H4 (cell line): ENCODE data around the gene CAPS. TPM values are rescaled to one million over a fixed set of nuclear protein-coding genes. Genes with fewer than 3 reads are reported as not detected.
"Not testable (repeated sequence)": the region's sequence is repeated elsewhere in the genome, so short reads cannot be mapped to it uniquely, and the experiment has no call there.

Experiments
- DNase-seq: peaks from one replicate; pipeline ENCODE4 v3.0.0-alpha.2; 2015; ENCODE audit warnings: low spot score
- total RNA-seq: library from RNA; depleted of rRNA; stranded (reverse); fragments of >200 nt; shearing (Covaris generic); gene quantifications from 2 replicates; pipeline ENCODE4 v1.2.3, GENCODE V29; 2014; rRNA removed

CAPS gene
- total RNA-seq, 1 experiment from 2014 or later, result 0.08 TPM

DNA sequence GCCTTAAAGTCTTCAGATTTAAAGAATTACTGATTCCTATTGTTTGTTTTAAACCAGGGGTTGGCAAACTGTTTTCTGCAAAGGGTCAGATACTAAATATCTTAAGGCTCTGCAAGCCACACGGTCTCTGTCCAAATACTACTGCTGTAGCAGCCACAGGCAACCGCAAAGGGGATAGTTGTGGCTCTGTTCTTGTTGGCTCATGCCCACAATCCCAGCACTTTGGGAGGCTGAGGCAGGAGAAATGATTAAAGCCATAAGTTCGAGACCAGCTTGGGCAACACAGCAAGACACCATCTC is 41.5 kb downstream of the CAPS start:
- no peak for DNase-seq

DNA sequence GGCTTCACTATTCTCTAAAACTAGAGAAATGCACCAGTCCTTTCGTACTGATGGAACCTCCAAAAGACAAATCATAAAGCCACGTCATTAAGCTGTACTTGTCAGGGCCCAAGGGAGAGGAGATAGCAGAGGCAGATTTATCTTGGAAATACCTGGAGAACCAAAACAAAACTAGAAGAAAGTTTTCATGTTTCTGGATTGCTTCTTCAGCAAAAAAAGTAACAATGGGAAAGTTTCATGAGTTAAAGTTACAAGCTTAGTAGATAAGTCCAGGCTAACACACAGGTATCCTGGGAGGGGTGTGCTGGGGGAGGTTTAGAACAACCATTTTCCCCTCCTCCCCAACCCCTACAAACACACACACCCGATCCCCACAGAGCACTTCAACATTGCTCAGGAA is 42.3 kb downstream of the CAPS start:
- no peak for DNase-seq

DNA sequence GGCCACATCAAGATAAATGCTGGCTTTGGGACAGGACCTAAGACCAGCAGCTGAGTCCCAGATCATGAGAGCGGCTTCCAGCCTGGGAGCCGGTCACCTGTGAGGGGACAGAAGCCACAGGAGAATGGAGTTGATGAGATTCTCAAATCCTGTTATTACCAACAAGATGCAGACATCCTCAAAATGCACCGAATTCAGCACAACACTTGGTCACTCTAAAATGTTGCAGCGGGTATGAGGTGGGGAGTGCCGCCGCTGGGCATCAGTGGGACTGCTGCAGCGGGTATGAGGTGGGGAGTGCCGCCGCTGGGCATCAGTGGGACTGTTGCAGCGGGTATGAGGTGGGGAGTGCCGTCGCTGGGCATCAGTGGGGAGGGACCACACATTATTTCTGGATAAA is 42.7 kb downstream of the CAPS start:
- no peak for DNase-seq

DNA sequence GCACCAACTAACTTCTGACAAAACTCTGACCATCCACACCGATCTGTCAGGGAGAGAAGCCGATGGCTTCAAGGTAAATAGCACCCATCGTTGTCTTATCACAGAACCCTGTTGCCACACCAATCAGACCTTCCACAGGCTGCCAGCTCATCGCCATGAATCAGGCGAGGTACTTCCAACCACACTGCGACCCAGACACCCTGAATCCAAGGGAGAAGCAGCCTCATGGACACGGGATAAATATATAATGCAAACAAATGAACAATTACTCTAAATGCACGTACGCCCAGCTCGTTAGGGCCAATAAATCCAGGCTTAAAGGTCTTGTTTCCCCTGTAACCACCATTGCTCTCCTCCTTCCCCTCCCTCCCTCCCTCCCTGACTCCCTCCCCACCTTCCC is 43.1 kb downstream of the CAPS start:
- no peak for DNase-seq

DNA sequence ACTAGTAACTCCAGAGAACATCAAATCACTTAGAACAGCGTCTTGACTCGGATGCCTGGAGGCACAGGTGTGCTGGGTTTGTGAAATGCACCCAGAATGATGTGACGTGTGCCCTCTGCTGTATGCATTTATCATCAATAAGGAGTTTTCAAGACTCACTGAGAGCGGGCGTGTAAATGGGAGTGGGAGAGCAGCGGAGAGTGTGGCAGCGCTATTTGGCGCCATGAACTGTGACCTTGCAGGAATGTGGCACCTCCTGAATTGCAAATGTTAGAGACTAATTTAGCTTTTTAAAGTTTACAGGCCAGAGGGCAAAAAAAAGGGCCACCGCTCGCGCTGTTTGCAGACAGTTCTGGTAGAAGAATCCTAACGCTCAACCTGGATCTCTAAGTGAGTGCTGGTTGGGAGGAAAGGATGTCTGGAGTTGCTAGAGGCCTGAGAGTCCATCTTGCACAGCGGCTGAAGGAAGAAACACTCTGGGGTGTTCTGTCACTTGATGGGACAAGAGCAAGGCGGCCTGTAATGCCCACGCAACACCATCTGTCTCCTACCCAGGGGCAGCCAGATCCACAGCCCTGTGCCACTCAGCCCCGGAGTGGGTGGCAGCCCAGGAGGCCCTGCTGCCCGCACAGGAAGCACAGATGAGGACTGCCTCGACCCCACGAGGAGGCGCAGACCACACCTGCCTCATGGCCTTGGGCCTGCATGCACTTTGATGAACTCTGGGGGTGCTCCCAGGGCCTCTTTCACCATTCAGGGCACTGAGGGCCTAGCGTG is 44.2 kb downstream of the CAPS start:
- no peak for DNase-seq

DNA sequence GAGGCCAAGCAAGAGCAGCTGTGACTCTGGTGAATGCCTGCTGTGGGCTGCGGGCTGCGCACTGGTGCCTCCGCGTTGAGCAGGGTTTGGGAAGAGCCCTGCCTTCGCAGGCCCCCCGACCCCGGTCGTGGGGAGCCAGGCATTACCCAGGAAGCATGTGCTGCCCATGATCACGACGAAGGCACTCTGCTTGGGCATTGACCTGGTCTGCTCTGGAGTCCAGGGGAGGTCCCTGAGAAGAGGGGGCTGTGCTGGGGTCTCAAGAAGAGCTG is 44.7 kb downstream of the CAPS start:
- DNase-seq, result no peak

DNA sequence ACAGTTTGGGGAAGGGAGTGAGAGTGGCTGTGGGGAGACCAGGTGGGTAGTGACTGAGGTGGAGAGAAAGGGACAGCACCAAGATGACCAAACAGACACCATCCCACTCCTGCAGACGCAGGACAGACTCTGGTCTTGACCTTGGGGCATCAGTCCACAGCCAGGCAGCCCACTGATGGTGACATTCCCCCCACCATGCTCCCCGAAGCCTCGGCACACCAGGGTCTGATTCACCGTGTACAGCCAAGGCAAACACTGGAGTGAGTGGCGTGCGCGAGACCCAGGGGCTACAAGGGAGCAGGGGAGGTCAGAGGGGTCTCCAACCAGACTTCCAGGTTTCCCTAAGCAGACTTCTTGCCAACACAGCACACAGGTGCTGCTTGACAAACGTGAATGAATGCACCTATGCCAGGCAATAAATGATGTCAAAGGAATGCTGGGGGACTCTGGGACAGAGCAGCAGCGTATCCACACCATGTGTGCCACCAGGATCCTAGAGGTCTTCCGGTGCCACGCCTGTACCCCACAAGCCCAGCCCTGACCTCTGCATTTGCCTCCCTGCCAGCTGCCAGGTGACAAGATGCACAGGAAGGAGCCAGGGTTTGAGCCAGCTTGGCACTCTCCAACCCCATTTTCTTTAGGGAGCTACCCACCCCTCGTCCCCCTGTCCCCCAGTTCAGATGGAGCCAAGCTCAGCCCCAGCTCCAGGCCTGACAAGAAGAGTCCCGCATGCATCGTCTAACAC is 45.4 kb downstream of the CAPS start:
- DNase-seq, result no peak

DNA sequence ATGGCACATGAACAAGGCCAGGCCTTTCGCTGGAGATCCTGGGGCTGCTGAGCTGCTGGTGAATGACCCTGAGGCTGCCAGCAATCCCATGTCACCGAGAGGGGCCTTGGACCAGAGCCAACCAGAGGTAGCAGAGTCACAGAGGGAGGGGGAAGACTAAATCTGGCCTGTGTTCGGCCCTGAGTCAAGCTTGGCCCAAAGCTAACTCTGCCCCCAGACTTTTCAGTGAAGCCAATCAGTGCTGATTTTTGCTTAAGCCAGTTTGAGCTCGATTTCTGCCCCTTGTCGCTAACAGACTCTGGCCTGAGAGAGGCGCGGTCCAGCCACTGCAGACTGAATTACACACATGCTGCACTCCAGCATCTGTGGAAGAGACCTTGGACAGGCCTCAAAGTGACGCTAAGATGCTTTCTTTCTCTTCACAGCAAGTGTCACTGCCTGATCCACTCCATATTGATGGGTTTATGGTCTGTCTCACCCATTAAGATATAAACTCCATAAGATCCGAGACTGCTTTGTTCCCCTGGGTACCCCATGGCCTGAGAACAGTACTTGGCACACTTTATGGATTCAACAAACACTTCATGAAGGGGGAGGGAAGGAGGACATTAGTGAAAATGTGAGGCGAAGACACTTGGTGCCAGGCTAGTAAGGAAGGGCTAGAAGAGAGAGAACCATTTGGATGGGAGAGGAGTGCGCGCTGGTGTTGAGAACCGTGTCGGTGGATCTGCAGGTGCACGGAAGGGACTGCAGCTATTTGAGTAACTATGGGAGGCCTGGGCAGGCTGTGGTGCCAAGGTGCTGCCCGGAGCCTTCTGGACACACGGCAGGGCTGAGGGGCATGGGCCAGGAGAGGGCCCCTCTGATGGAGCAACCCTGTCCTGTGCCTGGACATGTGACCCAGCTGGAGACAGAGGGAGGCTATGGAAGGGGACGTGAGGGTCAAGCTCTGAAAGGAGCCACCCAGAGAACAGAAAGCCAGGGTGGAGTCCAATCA is 46.2 kb downstream of the CAPS start:
- DNase-seq, result no peak

DNA sequence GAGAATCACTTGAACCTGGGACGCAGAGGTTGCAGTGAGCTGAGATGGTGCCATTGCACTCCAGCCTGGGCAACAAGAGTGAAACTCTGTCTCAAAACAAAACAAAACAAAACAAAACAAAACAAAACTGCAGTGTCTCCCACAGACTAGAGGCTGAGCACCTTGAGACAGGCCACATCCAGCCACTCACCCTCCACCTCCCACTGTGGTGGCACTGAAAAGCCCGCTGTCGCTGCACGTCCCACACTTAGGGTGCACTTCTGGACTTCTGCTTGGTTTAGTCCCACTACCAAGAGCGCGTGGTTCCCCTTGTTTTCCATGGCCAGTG is 47.6 kb downstream of the CAPS start:
- DNase-seq, result not testable (repeated sequence)

DNA sequence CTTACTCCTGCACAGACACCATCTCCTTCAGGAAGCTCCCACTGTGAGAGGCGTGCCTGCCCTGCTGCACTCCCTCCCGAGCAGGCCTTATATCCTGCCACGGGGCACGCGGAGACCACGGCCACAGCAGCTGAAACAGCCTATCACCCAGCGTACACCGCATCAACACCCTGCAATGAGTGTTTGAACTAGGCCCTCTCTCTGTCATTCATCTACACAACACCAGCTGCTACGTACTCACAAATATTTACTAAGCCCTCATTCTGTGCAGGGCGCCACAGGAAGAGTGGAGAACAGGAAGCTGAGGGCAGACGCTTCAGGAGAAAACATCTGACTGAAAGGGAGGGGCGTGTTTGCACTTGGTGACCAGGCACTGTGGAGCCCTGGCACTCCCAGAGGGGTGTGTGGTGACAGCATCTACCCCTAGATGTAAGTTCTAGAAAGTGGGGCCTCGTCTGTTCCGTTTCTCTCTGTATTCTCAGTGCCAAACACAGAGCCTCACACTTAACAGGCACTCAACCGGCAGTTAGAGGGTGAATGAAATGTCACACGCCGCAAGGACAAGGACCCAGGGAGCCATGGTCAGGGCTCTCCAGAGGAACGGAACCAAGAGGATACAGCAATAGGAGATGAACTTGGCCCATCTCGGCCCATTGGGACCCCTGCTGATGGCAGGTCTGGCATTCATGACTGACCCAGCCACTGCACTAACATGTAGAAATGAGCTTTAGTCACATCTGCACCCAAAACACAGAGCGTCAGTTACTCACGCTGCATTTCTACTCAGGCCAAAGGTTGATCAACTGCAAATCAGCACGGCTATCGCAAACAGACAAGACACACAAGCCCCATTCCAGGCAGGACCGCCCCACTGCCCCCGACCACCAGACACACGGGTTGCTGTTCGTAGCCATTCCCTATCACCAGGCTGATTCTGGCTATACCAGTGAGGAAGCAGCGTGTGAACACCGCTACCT is 48.2 kb downstream of the CAPS start:
- DNase-seq, result no peak

DNA sequence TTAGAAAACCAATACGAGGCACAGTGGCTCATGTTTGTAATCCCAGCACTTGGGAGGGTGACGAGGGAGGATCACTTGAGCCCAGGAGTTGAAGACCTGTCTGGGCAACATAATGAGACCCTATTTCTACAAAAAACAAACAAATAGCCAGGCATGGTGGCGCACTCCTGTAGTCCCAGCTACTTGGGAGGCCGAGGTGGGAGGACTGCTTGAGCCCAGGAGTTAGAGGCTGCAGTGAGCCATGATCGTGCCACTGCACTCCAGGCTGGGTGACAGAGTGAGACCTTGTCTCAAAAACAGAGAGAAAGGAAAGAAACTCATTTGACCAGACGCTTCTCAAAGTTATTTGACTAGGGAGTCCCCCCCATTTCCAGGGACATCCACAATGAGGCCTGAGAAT is 49.2 kb downstream of the CAPS start:
- DNase-seq, result not testable (repeated sequence)

DNA sequence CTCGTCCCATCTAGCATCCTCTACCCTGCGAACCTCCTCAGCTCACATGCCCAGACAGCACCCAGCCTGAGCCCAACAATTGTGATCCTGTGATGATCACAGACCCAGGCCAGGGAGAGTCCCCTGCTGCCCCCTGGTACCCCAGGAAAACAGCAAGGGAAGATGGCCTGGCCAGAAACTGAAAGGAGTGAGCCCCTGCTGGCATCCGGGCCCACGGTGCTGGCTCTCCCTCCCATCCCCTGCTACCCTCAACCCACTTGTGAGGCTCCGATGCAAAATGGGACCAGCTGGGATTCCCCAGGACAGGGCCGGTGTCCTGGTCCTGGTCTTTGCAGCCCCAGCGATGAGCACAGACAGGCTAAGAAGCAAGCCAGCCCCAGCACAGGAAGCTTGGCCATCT is 49.8 kb downstream of the CAPS start:
- DNase-seq, result no peak

DNA sequence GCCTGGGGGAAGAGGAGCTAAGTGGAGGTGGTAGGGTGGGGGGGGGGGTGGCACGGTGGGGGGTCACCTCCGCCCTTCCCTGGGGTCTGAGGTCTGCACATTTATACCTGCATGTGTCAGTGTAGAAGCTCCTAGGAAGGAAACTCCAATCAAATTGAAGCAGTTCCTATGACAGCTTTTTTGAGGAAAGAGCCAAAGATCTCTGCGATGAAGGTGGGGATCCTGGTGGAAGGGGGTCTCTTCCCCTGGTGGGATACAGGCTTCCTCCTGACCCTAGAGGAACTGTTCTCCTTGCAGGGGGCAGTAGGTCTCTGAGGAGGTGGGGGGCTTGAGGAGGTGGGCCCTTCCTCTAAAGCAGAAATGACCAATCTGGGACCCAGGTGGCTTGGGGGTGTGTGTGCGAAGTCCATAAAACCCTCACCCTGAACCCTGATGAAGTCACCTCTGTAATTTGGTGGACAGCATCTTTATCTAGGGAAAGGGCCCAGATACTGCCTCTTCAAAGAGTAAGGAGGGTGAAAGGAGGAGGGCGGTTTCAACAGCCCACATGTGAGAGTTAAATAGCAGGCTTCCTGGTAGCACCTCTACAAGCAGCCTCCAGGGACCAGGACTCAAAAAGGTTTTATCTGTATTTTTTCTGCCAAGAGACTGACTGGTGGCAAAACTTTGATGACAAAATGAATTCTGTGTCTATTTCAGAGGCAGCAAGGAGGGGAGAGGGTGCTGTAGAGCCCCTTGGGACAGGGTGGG is 50.9 kb downstream of the CAPS start:
- DNase-seq, result no peak

Other genes starting within 250 kb of the CAPS start
- gene MICOS13, start 233.7 kb upstream of the CAPS start, total RNA-seq, result 38.1 and 52.7 TPM in 2 replicates
- 2.4 and 4.9 TPM in 2 replicates for gene HSD11B1L, start 233.2 kb upstream of the CAPS start, total RNA-seq
- gene RPL36, start 224.0 kb upstream of the CAPS start, total RNA-seq, result 933 and 1,282 TPM in 2 replicates
- 49.1 and 81.4 TPM in 2 replicates for gene LONP1, start 194.1 kb upstream of the CAPS start, total RNA-seq
- not detected in 2 replicates for gene CATSPERD, start 193.6 kb upstream of the CAPS start, total RNA-seq
- 0.25 TPM in 1 of 2 replicates, not detected in the other for gene PRR22, start 129.5 kb upstream of the CAPS start, total RNA-seq
- gene DUS3L, start 123.1 kb upstream of the CAPS start, total RNA-seq, result 23.2 and 28.1 TPM in 2 replicates
- 0.06 and 0.23 TPM in 2 replicates for gene NRTN, start 109.2 kb upstream of the CAPS start, total RNA-seq
- gene FUT6, start 74.6 kb upstream of the CAPS start, total RNA-seq, result not detected in 2 replicates
- not detected in 2 replicates for gene FUT3, start 62.8 kb upstream of the CAPS start, total RNA-seq
- not detected in 2 replicates for gene FUT5, start 43.7 kb upstream of the CAPS start, total RNA-seq
- 281 and 301 TPM in 2 replicates for gene NDUFA11, start 10.5 kb upstream of the CAPS start, total RNA-seq
- 1.0 and 3.1 TPM in 2 replicates for gene VMAC, start 9.4 kb upstream of the CAPS start, total RNA-seq
- gene RANBP3, start 63.9 kb downstream of the CAPS start, total RNA-seq, result 54.2 and 70.6 TPM in 2 replicates
- 4.9 and 5.7 TPM in 2 replicates for gene RFX2, start 196.2 kb downstream of the CAPS start, total RNA-seq
- not detected in 2 replicates for gene ACSBG2, start 221.4 kb downstream of the CAPS start, total RNA-seq